ENCODE measurements around the gene DIS3L2. TPM values are rescaled to one million over a fixed set of nuclear protein-coding genes. Genes with fewer than 3 reads are reported as not detected.

Gene DIS3L2
- total and polyA plus RNA-seq, 8 donors, result 25.2 to 43.4 (median 36.3) TPM

DNA sequence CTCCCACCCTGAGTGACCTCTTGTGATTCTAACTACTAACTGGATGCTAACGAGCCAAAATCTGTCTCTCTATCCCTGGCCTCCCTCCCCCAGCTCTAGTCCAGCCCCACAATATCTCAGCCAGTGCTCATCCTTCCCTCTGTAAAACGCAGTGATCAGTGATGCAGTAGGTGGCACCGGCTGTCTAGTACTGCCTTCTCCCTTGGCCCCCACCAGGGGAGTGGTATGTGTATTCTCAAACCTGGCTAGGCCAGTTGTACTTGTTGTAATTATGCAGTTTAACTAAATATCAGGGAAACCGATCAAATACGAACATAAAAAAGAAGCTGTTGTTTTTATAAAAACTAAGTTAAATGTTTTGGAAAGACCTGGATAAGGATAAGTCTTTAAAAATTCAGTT, 303.8 kb downstream of the DIS3L2 start:
- Histone ChIP-seq H3K4me1 (no peaks in the 10 kb centered on the region), H3K27me3 (no peaks in the 10 kb centered on the region), H3K36me3 (peaks cover 0 to 46% of the 10 kb centered on the region in 2 donors), H3K4me3 (no peak overlapping the region), H3K27ac (no peak overlapping the region), H3K9me3 (no peaks in the 10 kb centered on the region)
- DNase-seq (no peak), ATAC-seq (no peak)
- intact Hi-C loops (cut with DNase I), result no loop called here
- TF ChIP-seq, protein P1, sequence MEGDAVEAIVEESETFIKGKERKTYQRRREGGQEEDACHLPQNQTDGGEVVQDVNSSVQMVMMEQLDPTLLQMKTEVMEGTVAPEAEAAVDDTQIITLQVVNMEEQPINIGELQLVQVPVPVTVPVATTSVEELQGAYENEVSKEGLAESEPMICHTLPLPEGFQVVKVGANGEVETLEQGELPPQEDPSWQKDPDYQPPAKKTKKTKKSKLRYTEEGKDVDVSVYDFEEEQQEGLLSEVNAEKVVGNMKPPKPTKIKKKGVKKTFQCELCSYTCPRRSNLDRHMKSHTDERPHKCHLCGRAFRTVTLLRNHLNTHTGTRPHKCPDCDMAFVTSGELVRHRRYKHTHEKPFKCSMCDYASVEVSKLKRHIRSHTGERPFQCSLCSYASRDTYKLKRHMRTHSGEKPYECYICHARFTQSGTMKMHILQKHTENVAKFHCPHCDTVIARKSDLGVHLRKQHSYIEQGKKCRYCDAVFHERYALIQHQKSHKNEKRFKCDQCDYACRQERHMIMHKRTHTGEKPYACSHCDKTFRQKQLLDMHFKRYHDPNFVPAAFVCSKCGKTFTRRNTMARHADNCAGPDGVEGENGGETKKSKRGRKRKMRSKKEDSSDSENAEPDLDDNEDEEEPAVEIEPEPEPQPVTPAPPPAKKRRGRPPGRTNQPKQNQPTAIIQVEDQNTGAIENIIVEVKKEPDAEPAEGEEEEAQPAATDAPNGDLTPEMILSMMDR (IDR thresholded peaks at IDR 0.05), result no peak

DNA sequence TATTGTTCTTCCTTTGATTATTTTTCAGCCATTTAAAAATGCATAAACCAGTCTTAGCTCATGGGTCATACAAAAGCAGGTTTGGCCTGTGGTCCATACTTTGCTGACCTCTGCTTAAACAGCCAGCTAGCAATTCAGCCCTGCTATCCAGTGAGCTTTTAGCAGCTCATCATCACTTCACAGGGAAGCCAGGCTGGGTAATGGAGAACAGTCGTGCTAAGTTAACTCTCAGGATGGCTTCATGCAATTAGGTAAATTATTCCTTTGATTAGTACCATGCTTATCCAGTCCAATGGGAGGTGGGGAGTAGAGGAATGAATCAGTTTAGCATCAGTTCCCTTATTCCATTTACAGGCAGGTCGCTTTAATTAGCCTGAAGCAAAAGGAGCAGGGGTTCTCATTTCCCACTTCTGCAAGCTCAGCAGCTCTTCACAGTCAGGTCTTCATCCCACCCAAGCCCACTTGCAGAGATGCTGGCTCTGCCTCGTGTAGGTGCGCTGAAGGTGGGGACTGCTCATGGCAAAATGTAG, 307.2 kb downstream of the DIS3L2 start:
- DNase-seq (no peak), ATAC-seq (no peak)
- TF ChIP-seq, protein P1 (IDR thresholded peaks at IDR 0.05), result no peak
- H3K9me3 ChIP-seq, result no peaks in the 10 kb centered on the region
- no peaks in the 10 kb centered on the region for H3K4me1 ChIP-seq
- intact Hi-C loops (cut with DNase I), result no loop called here
- H3K27me3 ChIP-seq, result no peaks in the 10 kb centered on the region
- no peak overlapping the region for H3K27ac ChIP-seq
- no peak overlapping the region for H3K4me3 ChIP-seq
- H3K36me3 ChIP-seq, result peaks cover 0 to 25% of the 10 kb centered on the region in 2 donors

DNA sequence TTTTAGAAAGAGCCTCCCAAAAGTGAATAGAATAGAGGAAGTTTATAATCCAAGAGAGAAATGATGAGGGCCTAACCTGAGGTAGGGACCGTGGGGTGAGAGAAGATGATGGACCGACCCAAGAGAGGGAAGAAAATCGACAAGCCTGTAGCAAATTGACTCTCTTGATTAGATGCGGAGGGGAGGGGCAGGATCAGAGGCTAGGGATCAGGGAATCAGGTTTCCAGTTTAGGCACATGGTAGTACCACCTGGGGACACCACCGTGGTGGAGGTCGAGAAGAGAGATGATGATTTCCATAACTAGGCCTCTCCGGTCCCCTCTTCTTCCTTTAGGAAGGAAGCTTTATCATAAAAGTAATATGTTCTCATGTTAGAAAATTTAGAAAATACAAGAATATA, 308.4 kb downstream of the DIS3L2 start:
- DNase-seq (no peak), ATAC-seq (no peak)
- TF ChIP-seq, protein P1 (IDR thresholded peaks at IDR 0.05), result no peak

DNA sequence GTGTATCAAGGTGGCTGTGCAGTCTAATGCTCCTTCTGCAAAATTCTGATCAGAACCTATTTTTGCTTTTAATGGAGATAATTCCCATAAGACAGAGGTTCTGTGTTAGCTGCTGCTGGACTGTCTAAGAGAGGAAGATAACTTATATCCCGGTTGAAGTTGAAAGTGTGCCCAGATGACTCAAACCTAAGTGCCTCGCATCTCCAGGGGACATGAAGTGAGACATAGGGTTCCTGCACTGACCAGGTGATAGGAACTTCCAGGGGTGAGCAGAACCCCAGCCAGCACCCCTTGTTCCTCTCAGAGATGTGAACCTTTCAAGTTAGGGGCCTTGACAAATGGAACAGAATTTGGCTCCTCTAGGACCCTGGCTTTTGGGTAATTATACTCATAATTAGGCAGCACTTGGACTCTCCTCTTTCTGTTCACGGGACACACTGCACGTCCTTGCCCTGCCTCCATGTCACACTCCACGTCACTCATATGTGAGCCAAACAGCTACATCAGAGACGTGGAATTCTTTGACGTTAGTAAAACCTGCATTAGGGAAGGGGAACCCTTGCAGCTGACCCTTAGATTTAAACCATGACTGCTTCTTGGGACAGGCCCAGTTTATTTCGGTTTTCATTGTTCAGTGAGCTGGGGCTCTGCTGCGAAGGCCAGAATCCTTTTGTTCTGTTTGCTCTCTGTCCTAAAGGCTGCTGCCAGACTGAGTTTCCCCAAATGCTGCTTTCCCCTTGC, 312.6 kb downstream of the DIS3L2 start:
- H3K36me3 ChIP-seq, result no peaks in the 10 kb centered on the region
- DNase-seq (no peak), ATAC-seq (no peak)
- intact Hi-C loops (cut with DNase I), result no loop called here
- H3K27me3 ChIP-seq, result no peaks in the 10 kb centered on the region
- no peak overlapping the region for H3K27ac ChIP-seq
- no peaks in the 10 kb centered on the region for H3K4me1 ChIP-seq
- H3K4me3 ChIP-seq, result no peak overlapping the region
- TF ChIP-seq, protein P1 (IDR thresholded peaks at IDR 0.05), result no peak
- peaks cover 0 to under 1% of the 10 kb centered on the region in 2 donors for H3K9me3 ChIP-seq

More for the DNA sequence above, 308.4 kb downstream of the DIS3L2 start:
- no peaks in the 10 kb centered on the region for H3K4me1 ChIP-seq
- intact Hi-C loops (cut with DNase I), result no loop called here
- peaks cover 0 to 13% of the 10 kb centered on the region in 2 donors for H3K36me3 ChIP-seq
- no peaks in the 10 kb centered on the region for H3K9me3 ChIP-seq
- H3K27me3 ChIP-seq, result no peaks in the 10 kb centered on the region
- H3K27ac ChIP-seq, result no peak overlapping the region
- no peak overlapping the region for H3K4me3 ChIP-seq

DNA sequence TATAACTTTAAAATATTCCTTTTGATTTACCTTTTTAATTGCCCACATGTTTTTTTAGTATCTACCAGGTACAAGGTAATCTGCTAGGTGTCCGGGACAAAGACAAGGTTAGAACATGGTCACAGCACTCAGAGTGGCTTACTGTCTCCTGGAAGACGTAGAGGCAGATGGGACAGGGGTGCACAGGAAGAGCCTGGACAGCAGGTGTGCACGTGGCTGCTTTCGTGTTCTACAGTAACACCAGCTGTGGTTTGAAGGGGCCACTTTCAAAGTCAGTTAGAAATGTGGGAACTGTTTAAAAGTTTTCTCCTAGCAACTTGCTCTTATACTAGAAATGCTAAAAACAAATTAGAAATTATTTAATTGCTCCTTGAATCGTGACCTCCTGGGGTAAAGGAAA, 314.2 kb downstream of the DIS3L2 start:
- ATAC-seq (no peak), DNase-seq (no peak)
- Histone ChIP-seq H3K27ac (no peak overlapping the region), H3K4me3 (no peak overlapping the region), H3K9me3 (peaks cover 0 to 1% of the 10 kb centered on the region in 2 donors), H3K36me3 (no peaks in the 10 kb centered on the region), H3K4me1 (no peaks in the 10 kb centered on the region), H3K27me3 (no peaks in the 10 kb centered on the region)
- intact Hi-C loops (cut with DNase I), result no loop called here
- TF ChIP-seq, protein P1 (IDR thresholded peaks at IDR 0.05), result no peak
